PC-3 (cell line): ENCODE measurements around the gene TACR2.

Experiments used
- CTCF ChIP-seq: fragments of 300-600 bp; sonication (generic); conservative IDR thresholded peaks from 2 replicates; pipeline ENCODE4 v1.5.1; 2017; ENCODE audit warnings: antibody characterized with exemption, low read depth, mild to moderate bottlenecking, low read length
- EZH2 ChIP-seq: fragments of 300-600 bp; sonication (generic); IDR thresholded peaks from one replicate; pipeline ENCODE4 v1.6.1; 2017; ENCODE audit warnings: antibody characterized with exemption, mild to moderate bottlenecking, low read length; ENCODE audit not compliant: unreplicated experiment
- EZH2phosphoT487 ChIP-seq: fragments of 300-600 bp; sonication (generic); IDR thresholded peaks from 2 replicates; pipeline ENCODE4 v1.6.1; 2018; ENCODE audit warnings: mild to moderate bottlenecking, antibody characterized with exemption, low read length, borderline replicate concordance

- TF ChIP-seq CTCF (no peak), EZH2 (no peak), EZH2phosphoT487 (no peak)
These were observed 17.5 kb upstream of the TACR2 start for GRCh38 chr10:69434169-69434568.
